Erythroblast (primary cell): ENCODE measurements around the gene ENPP4.

Experiments
- GATA1 ChIP-seq: IDR thresholded peaks from 2 replicates; pipeline ENCODE4 v1.6.1; 2011; ENCODE audit warnings: low read depth, mild to moderate bottlenecking, control low read depth, low read length, moderate library complexity
- POLR2A ChIP-seq: IDR thresholded peaks from 2 replicates; pipeline ENCODE4 v1.6.1; 2011; ENCODE audit warnings: mild to moderate bottlenecking, low read length

DNA sequence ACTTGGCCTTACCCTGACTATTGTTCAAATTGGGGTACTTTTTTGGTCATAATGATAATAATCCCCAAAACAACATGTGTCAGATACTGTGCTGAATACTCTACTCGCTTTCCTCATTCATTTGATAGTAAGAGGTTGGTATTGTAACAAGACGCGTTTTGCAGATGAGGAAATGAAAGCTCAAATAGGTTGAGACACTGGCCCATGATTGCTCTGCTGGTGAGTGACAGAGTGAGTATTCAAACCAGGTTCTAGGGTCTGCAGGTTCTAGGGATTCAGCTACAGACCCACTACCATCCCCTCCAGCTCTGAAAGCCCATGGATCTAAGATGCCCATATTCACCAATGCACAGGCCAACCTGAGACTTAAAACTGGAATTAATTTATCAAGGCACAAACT is 1.3 kb upstream of the ENPP4 start:
- no peak for TF ChIP-seq POLR2A
- TF ChIP-seq GATA1, result no peak
